GM18951 (cell line): Measurements from ENCODE around the gene ZNF587.
"Not testable (repeated sequence)": the region's sequence is repeated elsewhere in the genome, so short reads cannot be mapped to it uniquely, and the experiment has no call there.

Experiments
- POLR2A ChIP-seq: IDR thresholded peaks from 4 replicates; pipeline ENCODE4 v1.6.1; 2011; ENCODE audit warnings: mild to moderate bottlenecking; ENCODE audit not compliant: insufficient read length, insufficient read depth; ENCODE audit errors: extremely low read depth
- in situ Hi-C: fragments of 300-500 bp; cut with MboI; formaldehyde crosslinking; loops from one replicate; pipeline ENCODE4 v1.12.0; 2022; ENCODE audit warnings: low sequenced_read_pairs, mixed read lengths, inconsistent platforms; ENCODE audit not compliant: unreplicated experiment

ZNF587 gene

DNA sequence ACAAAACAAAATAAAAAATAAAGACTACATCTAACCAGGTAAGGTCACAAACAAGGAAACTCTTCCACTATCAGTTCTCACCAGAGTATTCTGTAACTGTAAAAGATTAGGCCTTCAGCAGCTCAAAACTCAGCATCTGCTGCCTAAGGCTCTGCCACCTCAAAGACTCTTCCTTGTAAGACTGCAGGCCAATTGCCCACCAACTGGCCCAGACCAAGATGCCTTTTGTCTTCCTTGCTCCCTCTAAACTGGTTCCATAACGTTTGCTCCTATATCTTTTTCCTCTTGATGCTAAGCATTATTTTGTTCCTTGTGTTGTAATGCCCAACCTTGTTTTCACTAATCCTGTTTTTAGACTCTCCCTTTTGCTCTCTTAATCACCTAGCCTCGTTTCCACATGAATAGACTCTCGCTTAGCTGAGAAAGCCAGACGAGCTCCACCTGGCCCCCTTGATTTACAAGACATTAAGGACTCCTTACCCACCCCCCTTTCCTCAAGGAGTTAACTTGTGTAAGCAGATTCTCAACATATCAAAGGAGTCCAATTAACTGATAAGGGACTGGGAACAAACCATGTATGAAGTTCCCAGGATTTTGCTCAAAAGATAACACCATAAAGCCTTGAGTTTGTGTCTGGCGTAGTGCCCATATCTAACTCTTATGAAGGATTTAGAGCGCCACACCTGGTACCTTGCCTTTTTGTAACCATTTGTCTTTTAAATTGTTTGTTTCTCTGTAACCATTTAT is 37.7 kb downstream of the ZNF587 start:
- in situ Hi-C loops = no loop called here
- no peak for TF ChIP-seq POLR2A

DNA sequence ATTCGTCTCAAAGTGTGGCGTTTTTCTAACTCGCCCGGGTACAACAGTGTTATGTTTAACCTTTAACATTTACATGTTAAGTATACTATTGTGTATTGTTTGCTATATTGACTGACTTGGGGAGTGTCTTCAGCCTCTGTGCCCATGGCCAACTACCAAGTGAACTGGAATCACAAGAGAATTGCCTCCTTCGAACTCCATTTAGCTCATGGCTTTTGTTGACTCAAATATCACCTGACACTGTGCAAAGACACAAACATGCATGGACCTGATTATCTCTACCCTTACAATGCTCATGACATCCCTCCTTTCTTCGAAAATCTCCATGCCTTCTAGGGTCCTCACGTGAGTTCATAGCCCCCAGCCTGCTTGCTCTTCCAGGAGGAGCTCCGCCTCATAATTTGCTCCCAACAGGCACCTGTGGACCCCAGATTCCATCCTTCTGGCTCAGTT is 38.5 kb downstream of the ZNF587 start:
- TF ChIP-seq POLR2A = no peak
- in situ Hi-C loops = no loop called here

DNA sequence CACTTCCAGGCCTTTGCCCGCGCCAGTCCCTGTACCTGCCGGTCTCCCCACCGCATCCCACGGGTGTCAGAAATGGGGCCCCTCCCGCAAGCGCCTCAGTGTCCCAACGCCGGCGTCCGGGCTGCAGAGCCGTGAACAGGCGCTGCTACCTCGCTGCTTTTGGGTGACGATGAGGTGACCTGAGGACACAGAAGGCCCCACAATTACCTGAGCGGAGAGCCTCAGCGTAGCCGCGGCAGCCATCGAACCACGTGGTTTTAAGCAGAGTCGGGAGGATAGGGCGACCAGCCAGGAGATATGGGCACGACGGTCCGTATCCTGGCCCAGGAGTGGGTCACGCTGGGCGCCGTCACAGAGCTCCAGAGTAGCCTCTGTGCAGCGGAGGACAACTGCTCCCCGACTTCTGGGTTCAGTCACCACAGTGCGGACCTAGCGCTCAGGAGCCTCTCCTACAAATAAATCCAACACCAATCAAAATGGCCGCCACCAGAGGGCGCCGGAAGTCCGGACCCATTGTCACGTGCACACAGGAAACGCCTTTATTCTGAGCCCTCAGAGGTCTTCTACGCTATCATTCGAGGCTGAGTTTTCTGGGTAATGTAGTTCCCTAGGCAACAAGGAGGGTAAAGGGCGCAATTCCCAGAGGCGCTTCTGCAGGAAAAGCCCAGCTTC is 39.0 kb downstream of the ZNF587 start, which contains the start of gene ZNF814:
ZNF814 (minus strand) TSS at position 478 of the 672 bp plus-strand sequence; CDS start at position 243, 235 bp downstream.
- TF ChIP-seq POLR2A = peak; percentile 58
- in situ Hi-C loops = no loop called here

GRCh38 chr19:57890706-57891105 is 41.0 kb downstream of the ZNF587 start:
- in situ Hi-C loops = not testable (repeated sequence)

- no peak for TF ChIP-seq POLR2A
- in situ Hi-C loops = no loop called here
Measured at GRCh38 chr19:57900311-57900710, 50.7 kb downstream of the ZNF587 start.

DNA sequence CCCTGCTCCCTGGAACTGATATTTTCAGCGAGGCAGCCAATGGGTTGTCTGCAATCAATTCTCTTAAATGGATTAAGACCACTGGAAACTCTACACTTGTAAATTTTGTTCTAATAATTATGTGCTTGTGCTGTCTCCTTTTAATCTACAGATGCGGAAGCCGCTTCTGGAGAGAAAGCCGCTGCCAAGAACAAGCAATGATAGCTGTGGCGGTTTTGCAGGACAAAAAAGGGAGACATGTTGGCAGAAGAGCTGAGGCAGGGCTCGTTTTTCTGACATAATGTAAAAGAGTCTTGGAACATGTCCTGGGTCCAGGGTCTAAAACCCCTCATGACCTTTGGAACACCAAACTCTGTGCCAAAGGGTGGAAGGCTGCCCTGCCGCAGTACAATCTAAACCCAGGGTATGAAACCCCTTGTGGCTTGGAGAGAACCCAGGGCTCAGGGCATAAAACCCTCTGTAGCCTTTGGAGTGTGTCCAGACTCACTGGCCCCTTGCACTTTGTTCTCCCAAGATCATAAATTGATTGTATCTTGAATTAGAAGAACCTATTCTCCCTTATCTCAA is 54.0 kb downstream of the ZNF587 start:
- in situ Hi-C loops = no loop called here
- no peak for TF ChIP-seq POLR2A

GRCh38 chr19:57905258-57905657 is 55.6 kb downstream of the ZNF587 start:
- in situ Hi-C loops = no loop called here
- no peak for TF ChIP-seq POLR2A

DNA sequence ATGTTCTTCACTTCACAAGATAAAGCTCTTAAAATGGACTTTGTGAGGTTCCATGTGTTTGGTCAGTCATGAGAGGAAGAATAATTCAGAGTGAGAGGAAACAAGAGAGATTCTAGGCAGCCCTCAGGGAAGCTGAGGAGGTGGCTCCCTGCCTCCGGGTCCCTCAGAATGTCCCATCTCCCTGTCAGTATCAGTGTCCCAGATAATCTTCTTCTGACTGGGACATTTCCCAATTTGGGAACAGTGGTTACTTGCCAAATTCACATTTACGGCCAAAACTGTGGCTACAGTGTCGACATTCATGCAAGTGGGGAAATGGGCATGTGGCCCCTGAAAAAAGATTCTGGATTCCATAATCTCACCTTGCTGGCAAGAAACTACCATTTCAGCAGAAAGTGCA is 57.7 kb downstream of the ZNF587 start:
- no peak for TF ChIP-seq POLR2A
- in situ Hi-C loops = no loop called here

- in situ Hi-C loops = no loop called here
Measured at GRCh38 chr19:57914531-57914930, 64.9 kb downstream of the ZNF587 start.

More at GRCh38 chr19:57914531-57914930, 64.9 kb downstream of the ZNF587 start:
- no peak for TF ChIP-seq POLR2A
